Activated T-cell treated with anti-CD3 and anti-CD28 coated beads for 24 hours (primary cell): ENCODE measurements around the gene LRRC47.

Experiments
- DNase-seq: peaks from one replicate; pipeline ENCODE4 v3.0.0-alpha.2; 2020; ENCODE audit warnings: low read depth

LRRC47 gene

DNA sequence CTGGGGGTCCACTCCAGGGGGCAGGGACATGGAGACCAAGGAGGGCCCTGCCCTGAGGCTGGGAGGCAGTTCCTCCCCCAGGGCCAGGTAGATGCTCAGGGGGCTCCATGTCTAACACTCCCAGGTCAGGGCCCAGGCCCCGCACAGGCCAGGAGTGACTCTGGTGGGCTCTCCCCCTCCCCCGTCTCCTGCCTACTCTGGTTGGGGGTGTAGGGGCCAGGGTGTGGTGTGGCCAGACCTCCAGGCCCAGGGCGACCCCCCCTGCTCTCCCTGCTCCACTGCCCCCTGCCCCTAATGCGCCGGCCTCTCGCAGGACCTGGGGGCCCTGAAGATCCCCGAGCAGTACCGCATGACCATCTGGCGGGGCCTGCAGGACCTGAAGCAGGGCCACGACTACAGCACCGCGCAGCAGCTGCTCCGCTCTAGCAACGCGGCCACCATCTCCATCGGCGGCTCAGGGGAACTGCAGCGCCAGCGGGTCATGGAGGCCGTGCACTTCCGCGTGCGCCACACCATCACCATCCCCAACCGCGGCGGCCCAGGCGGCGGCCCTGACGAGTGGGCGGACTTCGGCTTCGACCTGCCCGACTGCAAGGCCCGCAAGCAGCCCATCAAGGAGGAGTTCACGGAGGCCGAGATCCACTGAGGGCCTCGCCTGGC is 63.7 kb downstream of the LRRC47 start:
- DNase-seq = no peak

DNA sequence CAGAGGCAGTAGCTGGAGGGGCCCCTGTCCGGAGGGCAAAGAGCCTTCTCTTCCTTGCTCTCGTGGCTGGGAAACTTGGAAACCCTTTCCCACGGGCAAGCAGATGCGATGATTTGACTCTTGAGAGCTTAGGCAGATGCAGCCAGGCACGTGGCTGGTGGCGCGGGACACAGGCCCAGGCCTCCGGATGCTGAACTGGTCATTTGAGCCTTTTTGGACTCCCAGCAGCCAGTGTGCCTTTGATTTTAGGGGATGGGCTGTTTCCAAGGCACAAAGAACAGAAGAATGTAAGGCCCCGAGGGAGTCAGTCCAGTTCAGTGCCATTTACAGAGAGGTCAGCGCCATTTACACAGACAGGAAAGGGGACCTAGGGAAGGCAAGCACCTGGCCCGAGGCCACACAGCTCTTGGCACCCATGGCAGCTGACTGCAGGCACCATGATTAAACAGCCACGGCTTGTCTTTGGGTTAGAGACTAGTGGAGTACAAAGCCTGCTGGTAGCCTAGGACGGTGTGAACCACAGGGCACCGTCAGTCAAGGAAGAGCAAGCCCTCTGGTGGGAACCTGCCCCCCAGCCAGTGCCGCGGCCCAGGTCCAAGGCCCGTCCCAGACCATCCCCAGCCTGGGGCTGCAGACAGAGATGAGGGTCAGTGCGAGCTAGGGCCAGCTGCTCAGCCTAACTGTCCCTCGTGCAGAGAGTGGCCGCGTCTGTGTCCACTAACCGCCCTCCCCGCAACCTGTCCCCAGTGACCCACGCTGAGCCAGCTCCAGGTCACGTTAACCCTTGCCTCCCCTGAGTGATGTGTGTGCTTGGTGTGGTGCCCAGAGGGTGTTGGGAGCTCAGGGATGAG is 64.5 kb downstream of the LRRC47 start:
- no peak for DNase-seq

DNA sequence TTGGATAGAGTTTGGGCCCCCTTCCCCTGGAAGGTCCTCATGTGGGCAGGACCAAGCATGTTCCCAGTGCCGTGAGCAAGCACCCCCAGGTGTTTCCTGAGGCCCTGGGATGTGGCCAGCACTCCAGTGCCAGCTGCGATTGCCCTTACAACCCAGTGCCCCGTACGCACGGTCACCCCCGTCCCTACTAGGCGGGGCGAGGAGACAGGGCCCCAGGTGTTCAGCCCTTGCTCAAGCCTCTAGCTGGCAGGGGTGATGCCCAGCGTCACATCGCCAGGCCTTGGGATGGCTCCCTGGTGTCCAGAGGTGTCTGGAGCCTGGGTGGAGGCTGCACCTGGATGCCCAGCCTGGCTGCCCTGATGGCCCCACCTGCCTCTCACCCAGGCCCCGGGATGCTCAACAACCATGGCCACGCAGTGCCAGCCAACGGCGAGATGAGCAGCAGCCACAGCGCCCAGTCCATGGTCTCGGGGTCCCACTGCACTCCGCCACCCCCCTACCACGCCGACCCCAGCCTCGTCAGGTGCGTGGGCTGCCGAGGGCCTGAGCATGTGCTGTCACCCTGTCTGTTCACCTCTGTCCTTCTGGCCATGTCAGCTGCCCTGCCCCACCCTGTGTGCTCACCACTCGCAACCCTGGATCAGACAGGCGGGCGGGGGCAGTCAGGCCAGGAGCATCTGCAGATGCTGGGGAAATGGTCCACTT is 65.6 kb downstream of the LRRC47 start:
- DNase-seq = no peak

DNA sequence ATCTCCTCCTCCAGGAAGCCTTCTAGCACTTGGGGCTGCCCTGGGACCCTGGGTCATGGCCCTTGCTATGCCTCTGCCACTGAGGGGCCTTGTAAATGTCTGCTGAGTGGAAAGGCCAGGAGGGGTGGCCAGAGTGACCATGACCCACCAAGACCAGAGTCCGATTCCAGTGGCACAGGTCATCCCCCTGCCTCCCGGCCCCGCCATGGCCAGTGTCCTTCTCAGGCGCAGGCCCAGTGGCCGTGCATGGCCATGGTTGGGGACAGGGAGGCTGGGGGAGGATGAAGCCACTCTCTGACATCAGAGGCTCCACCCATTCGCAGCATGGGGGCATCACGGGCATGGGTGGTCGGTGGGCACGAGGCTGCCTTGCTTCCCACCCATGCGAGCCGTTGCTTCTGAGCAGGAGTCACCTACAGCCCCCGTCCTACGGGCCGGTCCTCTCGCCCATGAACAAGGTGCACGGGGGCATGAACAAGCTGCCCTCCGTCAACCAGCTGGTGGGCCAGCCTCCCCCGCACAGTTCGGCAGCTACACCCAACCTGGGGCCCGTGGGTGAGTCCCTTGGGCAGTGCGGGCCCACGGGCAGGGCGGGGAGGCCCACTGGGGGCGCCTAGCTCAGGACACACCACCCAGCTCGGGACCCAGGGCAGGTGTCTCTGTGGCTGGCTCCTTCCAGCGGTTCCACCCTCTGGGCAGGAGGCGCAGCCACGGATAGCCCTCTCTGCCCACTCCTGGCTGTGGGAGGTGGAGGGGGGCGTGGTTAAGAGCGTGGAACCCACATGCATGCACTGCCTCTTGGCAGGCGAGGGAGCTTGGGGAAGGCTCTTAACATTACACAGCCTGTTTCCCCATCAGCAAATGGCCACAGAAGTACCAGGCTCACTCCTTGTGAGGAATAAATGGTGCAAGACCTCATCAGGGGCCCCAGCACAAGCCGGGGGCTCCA is 66.4 kb downstream of the LRRC47 start:
- DNase-seq = no peak
